ENCODE measurements around the gene PCYT2. TPM values are rescaled to one million over a fixed set of nuclear protein-coding genes. Genes with fewer than 3 reads are reported as not detected.

PCYT2 gene
- total RNA-seq, 2 donors from 2014 or later: 23.3 to 26.1 TPM

DNA sequence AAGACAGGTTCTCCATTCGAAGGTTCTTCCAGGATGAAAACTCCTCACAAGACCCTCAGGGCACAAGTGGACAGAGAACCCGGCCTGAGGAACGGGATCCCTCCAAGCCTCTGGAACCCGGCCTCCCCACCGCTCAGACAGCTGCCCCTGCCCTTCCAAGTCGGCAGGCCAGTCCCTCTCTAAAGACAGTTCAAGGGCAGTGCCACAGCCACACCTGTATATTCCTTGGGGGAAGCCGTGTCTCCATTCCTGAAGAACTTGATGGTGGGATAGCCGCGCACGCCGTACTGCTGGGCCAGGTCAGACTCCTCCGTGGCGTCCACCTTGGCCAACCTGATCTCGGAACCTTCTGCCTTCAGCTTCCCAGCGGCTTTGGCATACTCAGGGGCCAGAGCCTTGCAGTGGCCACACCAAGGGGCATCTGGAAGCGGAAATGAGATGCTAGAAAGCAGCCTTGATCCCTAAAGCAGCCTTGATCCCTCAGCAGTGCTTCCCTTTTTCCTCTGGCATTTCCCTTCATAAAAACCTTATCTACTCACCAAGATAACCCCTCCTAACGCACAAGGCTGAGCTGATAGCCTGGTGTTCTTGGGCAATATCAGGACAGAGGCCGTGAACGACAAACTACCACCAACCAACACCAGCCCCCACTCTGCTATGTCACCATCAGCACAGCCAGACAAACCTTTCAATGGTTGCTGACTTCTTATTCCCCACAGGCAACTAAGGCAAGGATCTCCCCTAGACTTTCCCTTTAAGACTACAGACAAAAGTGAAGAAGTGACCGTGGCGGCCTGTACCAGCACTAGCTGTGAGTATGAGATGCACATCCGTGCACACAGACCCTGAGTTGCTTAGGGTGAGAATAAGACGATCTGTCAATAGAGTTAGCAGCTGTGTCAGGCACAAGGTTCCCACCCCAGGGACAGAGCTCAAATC, 52.0 kb downstream of the PCYT2 start:
- peaks cover 0 to 53% of the 10 kb centered on the region in 2 donors for H3K4me1 ChIP-seq
- H3K27me3 ChIP-seq: no peaks in the 10 kb centered on the region
- H3K4me3 ChIP-seq: peak overlapping the region; percentile 91 to 97
- H3K27ac ChIP-seq: peak overlapping the region; percentile 89 to 96
- DNase-seq (ENCODE audit: low spot score): no peak
- no peaks in the 10 kb centered on the region for H3K9me3 ChIP-seq
- peaks cover 47% of the 10 kb centered on the region for H3K36me3 ChIP-seq
- TF ChIP-seq, protein P1, sequence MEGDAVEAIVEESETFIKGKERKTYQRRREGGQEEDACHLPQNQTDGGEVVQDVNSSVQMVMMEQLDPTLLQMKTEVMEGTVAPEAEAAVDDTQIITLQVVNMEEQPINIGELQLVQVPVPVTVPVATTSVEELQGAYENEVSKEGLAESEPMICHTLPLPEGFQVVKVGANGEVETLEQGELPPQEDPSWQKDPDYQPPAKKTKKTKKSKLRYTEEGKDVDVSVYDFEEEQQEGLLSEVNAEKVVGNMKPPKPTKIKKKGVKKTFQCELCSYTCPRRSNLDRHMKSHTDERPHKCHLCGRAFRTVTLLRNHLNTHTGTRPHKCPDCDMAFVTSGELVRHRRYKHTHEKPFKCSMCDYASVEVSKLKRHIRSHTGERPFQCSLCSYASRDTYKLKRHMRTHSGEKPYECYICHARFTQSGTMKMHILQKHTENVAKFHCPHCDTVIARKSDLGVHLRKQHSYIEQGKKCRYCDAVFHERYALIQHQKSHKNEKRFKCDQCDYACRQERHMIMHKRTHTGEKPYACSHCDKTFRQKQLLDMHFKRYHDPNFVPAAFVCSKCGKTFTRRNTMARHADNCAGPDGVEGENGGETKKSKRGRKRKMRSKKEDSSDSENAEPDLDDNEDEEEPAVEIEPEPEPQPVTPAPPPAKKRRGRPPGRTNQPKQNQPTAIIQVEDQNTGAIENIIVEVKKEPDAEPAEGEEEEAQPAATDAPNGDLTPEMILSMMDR (IDR thresholded peaks at IDR 0.05): no peak

DNA sequence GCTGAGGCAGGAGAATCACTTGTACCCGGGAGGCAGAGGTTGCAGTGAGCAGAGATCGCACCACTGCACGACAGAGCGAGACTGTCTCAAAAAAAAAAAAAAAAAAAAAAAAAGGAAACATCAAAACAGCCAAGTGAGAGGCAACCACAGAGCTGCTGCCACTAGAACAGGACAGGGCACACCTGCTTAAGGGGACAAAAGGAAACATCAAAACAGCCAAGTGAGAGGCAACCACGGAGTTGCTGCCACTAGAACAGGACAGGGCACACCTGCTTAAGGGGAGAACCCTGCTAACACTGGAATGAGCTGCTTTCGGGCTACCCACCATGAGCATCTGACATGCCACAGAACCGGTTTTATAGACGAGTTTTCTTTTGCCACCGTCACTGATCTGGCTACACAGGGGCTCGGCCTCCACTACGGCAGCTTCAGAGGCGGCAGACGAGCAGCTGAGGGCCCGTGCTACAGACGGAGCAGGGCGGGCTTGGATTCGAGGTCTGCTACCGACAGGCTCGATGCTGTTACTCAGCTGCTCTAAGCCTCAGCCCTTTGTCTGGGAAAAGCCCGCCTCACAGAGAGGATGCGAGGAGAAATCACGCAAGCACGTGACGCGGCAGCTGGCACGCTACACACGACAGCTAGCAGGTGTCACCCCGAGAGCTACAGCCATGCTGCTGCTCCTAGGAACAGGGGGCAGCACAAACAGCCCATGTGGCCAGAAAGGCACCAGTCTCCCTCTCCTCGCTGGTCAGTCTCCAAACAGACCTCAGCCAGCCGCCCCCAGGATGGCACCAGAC, 52.8 kb downstream of the PCYT2 start:
- H3K36me3 ChIP-seq: peaks cover 56% of the 10 kb centered on the region
- H3K27ac ChIP-seq: peak overlapping the region in 1 of 2 donors; percentile 96
- no peak for DNase-seq (ENCODE audit: low spot score)
- H3K9me3 ChIP-seq: no peaks in the 10 kb centered on the region
- peak overlapping the region; percentile 91 to 97 for H3K4me3 ChIP-seq
- H3K4me1 ChIP-seq: peaks cover 0 to 53% of the 10 kb centered on the region in 2 donors
- TF ChIP-seq, protein P1 (IDR thresholded peaks at IDR 0.05): no peak
- no peaks in the 10 kb centered on the region for H3K27me3 ChIP-seq

DNA sequence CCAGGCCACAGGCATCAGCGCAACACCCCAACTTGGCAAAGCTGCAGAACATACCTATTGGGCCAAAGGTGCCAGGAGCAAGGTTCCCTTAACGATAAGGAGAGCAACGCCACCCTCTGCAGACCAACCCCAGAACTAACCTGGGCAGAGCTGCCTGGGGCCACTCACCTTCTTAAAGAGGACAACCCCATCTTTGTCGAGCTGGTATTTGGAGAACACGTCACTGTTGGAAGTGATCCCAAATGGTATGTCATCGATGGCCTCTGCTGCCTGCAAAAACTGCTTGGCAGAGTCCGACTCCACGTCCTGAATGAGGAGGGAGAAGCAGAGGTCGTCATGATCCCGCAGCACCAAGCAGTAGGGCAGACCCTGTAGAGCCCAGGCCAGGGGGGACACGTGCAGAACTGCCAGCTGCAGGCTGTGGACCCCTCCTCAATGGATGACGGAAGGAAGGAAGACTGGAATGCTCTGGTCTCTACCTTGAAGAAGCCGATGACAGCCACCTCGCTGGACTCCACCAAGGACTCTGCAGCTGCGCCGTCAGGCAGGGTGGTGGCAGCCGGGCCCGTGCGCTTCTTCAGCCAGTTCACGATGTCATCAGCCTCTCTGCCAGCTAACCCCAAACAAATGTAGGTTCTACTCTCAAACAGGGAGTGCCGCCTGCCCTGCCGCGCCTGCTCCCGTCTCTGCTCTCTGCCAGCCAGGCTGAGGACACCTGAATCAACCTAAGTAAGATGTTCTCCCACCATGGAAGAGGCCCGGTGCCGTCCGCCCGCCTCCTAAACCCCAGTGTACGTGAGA, 56.0 kb downstream of the PCYT2 start:
- no peak overlapping the region for H3K27ac ChIP-seq
- TF ChIP-seq, protein P1 (IDR thresholded peaks at IDR 0.05): no peak
- no peaks in the 10 kb centered on the region for H3K27me3 ChIP-seq
- H3K4me3 ChIP-seq: no peak overlapping the region
- peaks cover 82% of the 10 kb centered on the region for H3K36me3 ChIP-seq
- no peak for DNase-seq (ENCODE audit: low spot score)
- peaks cover 0 to 38% of the 10 kb centered on the region in 2 donors for H3K4me1 ChIP-seq
- H3K9me3 ChIP-seq: no peaks in the 10 kb centered on the region

DNA sequence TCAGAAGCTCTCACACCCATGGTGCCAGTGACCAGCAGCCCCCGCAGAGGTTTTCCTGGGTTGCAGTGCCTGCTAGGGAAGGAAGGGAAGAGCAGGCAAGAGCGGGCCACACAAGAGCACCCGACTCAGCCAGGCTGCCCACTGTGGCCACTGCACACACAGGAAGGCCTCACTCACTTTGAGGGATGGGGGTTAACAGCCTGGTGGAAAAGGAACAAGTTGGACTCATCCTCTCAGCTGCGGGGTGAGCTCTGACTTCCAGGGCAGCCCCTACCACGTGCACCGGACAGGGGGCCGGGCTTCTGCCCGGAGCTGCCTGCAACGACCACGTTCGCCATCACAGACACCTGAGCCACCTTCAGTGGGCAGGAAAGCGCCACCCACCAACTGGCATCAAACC, 59.0 kb downstream of the PCYT2 start:
- Histone ChIP-seq H3K4me1 (peaks cover 0 to 11% of the 10 kb centered on the region in 2 donors), H3K27ac (no peak overlapping the region), H3K9me3 (no peaks in the 10 kb centered on the region), H3K4me3 (no peak overlapping the region), H3K36me3 (peaks cover 83% of the 10 kb centered on the region), H3K27me3 (no peaks in the 10 kb centered on the region)
- TF ChIP-seq, protein P1 (IDR thresholded peaks at IDR 0.05): no peak
- DNase-seq (ENCODE audit: low spot score): no peak

DNA sequence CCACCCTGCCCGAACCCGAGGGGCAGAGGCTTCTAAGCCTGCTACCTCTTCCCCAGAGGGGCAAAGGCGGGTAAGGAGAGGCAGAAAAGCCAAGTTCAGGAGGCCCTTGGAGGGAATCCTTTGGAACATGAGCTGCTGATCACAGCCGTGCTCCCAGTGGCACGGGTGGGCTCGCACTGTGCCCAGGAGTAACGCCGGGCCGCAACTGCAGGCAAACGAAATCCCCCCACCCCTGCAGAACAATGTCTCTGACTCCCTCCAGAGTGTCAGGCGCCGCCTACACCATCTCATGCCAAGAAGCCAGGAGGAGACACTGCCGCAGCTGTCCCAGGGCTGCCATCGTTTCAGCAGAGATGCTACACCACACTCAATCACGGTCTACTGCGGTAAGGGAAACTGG, 59.8 kb downstream of the PCYT2 start:
- H3K9me3 ChIP-seq: no peaks in the 10 kb centered on the region
- peaks cover 84% of the 10 kb centered on the region for H3K36me3 ChIP-seq
- no peak overlapping the region for H3K27ac ChIP-seq
- DNase-seq (ENCODE audit: low spot score): no peak
- no peak overlapping the region for H3K4me3 ChIP-seq
- H3K27me3 ChIP-seq: no peaks in the 10 kb centered on the region
- TF ChIP-seq, protein P1 (IDR thresholded peaks at IDR 0.05): no peak
- peaks cover 0 to 11% of the 10 kb centered on the region in 2 donors for H3K4me1 ChIP-seq
